Inflammatory macrophage (primary cell): Measurements from ENCODE around the gene NAGS.
A peak's percentile ranks its signal among the peaks of the same experiment; 100 is the strongest.

Source experiments
- DNase-seq, 2 donors: peaks; one replicate each; pipeline ENCODE4 v3.0.0-alpha.2; 2020 to 2022

Gene NAGS

DNA sequence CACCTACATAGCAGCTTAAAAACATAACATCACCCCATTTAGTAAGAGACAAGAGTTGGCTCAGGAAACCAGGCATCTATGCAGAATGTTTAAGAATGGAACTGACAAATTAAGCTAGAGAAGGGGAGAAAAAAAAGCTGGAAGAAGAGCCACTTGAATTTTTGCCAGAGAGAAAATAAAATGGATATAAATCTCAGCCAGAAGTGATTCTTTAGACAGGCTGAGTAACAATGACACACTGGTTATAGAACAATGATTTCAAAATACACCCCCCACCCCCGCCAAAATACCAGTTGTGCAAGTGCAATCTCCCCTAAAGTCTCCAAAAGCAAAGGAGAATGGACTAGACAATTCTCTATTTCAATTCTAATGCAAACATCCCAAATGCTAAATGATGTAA lies 39.6 kb downstream of the NAGS start:
- peak; percentile 73 to 76 for DNase-seq

DNA sequence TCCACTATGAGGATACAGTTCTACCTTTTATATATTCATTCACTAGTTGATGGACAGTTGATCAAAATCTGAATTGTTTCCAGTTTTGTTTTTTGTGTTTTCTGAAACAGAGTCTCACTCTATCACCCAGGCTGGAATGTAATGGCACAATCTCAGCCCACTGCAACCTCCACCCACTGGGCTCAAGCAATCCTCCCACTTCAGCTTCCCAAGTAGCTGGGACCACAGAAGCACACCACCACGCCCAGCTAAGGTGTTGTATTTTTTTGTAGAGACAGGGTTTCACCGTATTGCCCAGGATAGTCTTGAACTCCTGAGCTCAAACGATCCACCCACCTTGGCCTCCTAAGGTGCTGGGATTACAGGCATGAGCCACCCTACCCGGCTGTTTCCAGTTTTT lies 41.1 kb downstream of the NAGS start:
- peak in 1 of 2 donors; percentile 52 for DNase-seq

DNA sequence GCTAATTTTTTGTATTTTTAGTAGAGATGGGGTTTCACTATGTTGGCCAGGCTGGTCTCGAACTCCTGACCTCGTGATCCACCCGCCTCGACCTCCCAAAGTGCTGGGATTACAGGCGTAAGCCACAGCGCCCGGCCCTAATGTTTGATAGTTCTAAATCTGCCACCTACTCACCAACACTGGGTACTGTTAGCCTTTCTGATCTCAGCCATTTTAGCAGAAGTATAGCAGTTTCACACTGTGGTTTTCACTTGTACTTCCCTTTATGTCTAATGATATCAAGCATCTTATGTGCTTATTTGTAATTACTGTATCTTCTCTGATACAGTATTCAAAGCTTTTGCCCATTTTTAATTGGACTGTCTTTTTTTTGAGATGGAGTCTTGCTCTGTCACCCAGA lies 42.5 kb downstream of the NAGS start:
- peak; percentile 21 to 45 for DNase-seq

DNA sequence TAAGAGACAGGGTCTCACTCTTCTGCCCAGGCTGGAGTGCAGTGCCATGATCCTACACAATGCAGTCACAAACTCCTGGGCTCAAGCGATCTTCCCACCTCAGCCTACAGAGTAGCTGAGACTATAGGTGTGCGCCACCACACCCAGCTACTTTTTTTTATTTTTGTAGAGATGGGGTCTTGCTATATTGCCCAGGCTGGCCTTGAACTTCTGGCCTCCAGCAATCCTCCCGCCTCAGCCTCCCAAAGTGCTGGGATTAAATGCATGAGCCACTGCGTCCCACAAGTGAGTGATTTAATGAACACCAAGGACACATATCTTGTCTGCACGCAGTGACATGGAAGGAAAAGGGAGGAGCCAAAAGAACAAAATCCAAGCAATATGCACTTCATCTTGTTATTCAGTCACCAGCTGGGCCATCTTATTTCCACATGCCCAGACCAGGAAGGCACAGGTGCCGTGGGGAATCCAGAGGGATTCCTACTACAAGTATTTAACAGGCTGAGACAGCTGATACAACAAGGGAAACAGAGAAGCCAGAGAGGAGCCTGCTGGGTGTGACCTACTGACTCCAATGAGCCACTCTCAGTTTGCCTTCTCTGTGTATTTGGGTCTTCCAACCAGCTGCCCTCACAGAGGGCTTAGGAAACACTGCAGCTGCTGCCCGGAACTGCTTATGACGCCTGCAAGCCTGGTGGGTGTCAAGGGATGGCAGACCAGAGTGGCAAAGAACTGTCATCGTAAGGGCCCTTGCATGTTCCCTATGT lies 45.1 kb downstream of the NAGS start:
- no peak for DNase-seq

DNA sequence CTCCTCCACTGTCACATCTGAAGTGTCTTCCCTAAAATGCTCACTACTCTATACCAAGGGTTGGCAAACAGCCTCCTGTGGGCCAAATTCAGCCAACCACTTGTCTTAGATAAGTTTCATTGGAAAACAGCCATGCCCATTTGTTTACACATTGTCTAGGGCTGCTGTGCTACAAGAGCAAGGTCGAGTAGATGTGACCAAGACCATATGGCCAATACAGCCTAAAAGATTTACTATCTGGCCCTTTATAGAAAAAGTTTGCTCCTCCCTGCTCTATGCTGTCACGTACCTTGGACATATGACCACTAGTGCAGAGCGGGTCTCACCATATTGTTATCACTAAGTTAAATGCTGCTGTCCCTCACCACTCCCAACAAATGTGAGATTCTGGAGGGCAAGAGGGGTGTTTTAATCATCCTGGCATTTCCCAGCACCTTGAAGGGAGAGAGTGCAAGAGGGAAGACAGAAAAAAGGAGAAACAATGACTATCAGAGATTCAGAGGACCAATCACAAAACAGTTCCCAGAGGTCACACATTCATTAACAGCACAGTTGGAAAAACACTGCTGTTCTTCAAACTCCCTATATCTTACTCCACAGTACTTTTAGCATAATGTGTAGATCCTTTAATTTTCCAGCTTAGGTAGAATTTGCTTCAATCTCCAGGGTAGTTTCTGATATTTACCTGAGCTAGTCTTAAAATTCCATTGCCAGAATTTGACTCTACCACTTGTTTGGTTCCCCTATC lies 48.9 kb downstream of the NAGS start:
- peak; percentile 22 to 35 for DNase-seq
